ENCODE measurements around the gene ADAMTSL2.

The ADAMTSL2 gene

DNA sequence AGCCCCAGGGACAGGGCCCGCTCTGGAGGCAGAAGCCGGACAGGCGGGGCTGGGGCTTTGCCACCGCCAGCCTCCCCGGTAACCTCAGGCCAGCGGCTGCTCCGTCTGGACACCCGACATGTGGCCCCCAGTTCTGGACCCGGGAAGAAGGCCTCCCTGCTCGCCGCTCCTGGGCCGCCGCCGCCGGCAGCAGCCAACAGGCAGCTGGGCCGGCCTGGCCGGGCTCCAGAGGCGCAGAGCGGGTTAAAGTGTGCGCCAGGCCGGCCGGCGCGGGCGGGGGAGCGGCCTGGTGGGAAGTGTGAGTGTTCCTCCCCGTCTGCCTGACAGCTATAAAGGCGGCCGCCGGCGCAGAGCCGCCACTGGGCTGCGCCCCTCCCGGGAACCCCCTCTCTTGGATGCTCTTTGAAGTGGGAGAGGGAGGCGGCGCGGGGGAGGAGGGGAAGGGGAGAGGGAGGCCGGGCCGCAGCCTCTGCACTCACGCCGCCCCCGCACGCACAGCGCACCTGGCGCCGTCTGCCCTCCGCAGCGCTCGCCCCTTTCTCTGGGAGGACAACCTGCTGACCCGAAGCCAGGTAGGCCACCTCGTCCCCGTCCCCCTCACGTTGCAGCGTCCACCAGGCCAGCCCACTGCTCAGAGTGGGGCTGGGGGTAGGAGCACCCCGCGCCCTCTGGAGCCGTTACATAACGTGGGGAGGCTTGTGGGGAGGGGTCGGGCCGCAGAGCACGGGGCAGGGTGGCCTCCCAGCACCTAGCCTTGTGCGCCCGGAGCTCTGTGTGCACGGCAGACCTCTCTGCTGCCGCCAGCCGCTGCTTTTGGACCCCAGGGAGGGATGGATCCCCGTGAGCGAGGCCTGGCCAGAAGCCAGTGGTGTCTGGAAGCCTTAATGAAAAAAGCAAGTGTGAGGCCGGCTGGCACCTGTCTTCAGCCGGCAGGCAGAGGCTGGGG lies at the start of gene ADAMTSL2:
TSS of gene ADAMTSL2 (plus strand) at position 359 of the 946 bp plus-strand sequence. CDS start 2,009 bp downstream, outside the sequence.
- peak; percentile 76 for DNase-seq (ENCODE audit: low read depth)

DNA sequence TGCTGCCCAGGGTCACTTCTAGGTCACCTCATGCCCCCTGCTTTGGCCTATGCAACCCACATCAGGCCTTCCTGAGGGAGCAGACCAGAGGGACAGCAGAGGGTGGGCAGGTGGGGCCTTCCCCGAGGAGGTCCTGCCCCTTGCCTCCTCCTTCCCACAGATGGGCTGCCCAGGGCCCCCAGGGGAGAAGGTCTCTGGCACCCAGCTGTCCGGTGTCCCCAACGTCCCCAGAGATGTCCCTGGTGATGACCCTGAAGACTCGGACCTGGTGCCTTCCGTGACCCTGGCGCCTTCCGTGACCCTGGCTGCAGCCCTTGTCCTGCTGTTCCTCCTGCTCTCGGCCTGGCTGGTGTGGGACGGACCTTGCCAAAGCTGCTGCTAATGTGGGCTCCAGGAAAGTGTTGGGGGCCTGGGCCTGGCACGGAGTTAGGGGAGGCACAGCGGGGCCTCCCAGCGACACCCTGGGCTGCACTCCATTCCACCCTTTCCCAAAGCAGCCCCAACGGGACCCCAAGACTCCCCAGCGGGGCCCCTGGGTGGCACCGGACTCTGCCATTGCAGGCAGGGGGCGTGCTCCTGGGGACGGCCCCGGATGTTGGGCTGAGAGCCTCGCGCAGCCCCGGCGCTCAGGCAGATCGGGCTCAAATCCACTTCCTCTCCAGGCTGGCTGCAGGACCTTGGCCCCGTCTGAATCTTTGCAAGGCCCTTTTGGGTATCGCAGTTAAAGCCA lies 48.8 kb upstream of the ADAMTSL2 start:
- no peak for DNase-seq (ENCODE audit: low read depth)

DNA sequence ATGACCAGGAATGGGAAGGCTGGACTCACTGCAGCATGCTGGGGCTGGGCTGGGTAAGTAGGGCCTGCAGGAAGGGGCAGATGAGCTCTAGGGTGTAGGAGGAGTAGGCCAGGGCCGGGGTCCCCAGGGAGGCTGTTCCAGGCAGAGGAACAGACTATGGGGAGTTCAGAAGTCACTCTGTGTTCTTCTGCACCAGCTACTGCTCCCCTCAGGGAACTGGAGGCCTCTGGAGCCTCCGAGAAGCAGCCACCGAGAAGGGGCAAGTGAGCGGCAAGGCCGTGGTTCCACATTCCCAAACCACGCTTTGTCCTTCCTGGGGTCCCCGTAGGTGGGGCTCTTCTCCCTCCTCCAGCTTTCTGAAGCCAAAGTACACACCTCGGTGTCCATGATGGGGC lies 47.2 kb upstream of the ADAMTSL2 start:
- DNase-seq (ENCODE audit: low read depth), result no peak

DNA sequence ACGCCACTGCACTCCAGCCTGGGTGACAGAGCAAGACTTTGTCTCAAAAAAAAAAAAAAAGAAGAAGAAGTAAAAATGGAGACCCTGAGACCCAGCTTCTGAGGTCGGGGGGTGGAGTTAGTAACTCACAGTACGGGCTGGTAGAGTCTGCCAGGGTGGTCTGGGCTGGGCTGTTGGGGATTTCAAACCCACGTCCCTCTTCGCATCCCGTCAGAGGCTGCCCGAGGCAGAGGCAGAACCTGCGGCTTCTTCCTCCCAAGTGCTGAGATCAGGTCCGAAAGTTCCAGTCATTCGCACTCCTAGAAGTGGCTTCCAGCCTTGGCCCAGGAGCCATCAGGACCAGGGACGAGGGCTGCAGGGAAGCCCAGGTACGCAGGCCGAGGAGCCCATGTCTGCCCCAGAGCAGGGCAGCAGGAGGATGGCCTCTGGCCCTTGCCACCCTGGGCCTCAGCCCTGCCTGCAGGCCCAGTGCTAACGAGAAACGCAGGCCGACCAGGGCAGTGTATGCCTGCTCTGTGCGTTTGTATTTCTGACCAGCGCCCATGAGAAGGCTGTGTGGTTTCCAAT lies 45.7 kb upstream of the ADAMTSL2 start:
- DNase-seq (ENCODE audit: low read depth), result no peak

DNA sequence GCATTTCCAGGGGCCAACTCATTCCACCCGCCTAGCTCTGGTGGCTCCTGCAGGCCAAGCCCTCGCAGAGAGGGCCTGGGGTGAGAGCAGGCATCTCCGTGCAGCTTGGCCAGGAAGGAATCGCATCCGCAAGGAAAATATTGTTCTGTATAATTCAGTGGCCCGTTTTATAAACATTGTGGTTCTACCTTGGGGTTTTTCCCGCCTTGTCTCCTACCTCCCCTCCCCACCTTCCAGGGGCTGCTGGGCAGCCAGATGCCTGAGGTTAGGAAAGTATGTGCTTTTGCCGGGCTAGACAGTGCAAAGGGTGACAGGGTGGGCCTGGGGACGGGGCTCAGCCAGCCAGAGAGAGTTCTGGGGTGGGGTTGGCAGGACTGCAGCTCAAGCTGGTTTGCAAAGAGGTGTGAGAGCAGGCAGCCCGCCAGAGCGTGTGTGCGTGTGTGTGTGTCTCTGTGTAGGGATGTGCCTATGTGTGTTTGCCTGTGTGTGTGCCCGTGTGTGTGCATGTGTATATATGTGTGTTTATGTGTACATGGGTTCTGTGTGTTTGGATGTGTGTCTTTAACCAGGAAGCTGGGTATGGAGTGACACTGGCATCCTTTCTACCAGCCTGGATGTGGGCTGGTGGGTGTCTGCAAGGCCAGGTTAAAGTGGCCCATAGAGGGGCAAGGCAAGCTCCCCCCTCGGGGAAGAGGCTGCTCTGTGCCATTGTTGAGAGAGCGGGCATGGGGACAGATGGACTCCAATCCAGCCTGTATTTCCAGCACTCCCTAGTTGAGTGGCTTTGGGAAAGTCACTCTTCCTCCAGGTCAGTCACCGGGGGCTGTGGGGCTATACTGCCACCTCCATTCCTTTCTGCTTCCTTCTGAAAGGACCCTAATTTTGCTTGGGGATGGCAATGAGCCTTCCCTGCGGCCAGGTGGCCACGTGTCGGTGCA lies 45.0 kb upstream of the ADAMTSL2 start:
- DNase-seq (ENCODE audit: low read depth), result no peak

DNA sequence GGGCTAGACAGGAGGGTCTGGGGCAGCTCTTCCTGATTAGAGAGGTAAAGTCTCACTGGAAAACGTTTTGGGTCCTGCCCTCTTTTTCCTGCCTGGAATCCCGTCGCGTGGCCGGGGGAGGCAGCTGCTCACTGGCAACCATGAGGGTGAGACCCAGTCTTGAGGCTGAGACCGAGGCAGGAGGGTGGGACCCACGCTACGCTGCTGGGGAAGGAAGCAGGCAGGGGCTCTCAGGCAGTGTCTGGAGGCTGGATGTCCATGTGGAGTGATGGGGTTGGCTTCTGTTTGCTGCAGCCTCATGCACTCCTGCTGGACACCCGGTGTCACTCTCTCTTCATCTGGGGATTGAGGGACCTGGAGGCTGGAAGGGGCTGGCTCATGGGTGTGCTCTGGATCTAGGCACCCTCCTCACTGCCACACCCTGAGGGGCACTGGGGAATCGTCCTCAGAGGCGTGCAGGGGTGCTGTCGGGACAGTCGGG lies 44.3 kb upstream of the ADAMTSL2 start:
- no peak for DNase-seq (ENCODE audit: low read depth)

DNA sequence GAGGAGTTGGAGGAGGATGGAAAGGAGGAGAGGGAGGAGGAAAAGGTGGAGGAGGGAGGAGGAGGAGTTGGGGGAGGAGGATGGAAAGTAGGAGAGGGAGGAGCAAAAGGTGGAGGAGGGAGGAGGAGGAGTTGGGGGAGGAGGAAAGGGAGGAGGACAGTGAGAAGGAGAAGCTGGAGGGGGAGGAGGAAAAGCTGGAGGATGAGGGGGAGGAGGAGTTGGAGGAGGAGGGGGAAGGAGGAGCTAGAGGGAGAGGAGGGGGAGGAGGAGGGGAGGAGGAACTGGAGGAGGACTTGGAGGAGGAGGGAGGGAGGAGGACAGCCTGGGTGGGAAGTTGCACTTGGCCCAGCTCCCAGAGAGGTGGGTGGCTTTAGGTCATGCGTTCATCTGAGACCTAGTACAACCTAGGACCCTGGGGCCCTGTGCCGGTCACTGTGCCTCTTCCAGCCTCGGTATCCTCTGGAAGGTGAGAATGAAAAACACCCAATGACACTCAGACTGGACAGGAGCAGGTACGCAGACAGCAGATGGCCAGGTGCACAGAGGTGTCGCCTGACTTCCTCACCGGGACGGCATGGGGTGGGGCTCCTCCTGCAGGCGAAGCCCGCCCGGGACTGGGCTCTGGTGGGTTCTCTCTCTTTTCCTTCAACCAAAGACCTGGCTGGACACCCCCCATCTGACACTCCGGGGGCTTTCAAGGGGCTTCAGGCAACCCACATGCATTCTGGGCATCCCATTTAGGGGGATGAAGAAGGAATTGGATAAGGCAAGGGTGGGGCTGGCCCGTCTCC lies 43.4 kb upstream of the ADAMTSL2 start:
- no peak for DNase-seq (ENCODE audit: low read depth)

DNA sequence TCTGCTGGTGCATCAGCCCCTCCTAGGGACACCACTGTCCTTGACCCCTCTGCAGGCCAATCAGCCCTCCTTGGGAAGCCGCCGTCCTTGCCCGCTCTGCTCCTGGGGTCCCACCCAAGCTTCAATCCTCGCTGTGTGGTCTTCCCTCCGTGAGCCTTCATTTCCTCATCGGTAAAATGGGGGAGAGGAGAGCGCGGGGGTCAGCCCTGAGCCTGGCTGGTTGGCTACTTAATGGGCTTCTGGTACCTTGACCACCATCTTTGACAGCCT lies 42.9 kb upstream of the ADAMTSL2 start:
- no peak for DNase-seq (ENCODE audit: low read depth)

DNA sequence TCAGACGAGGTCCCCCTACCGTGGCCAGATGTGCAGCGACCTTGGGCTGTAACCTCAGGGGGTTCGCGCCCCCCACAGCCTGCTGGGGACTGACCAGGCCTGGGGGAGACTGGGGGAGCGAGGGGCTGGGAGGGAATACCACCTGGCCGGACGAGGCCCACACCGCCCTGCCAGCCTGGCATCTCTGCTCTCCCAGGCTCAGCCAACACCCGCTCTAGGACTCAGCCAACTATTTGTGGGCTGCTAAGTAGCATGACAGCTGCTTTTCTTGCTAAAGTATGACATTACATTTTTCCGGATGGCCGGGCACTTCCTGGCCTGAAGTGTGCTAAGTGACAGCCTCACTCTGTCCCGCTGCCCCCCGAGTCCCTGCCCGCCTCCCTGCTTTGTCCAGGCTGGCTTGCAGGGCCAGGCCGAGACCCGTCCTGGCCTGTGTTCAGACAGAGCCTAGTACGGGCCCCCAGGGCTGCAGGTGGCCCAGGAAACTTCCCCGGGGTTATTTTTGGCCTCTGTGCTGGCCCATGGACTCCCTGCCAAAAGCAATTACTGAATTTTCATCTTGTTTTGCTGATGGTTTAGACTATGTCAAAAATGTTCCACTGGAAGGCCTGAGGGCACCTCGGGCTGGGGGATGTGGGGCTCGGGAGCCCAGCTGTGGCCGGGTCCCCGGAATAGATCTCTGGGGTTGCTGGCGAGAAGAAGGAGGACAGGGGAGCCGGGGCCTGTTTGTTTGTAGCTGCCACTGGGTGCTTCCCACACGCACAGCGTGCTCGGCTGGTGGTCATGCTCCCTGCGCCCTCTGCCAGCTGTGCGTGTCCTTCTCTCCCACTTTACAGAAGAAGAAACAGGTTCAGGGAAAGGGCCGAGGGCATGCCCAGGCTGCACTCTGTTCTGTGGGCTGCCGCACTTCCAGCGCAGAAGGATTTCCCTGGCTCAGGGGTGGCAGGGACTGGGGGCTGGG lies 42.2 kb upstream of the ADAMTSL2 start:
- DNase-seq (ENCODE audit: low read depth), result no peak

DNA sequence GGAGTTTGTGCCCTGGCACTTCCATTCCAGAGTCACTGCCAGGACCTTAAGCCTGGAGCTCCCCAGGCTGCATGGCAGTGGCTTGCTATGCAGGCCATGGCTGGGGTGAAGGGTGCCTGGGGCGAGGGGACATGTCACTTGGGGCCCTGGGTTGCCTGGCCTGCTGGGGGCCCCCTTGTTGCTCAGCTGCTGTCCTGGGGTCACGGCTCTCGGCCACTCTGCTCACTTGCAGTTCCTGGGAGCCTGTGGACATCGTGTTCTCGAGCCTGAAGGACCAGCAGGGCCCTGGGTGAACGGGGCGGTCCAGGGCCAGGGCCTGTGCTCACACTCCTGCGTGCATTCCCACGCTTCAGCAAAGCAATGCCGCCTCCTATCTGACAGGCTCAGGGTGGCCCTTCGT lies 41.1 kb upstream of the ADAMTSL2 start:
- DNase-seq (ENCODE audit: low read depth), result no peak

DNA sequence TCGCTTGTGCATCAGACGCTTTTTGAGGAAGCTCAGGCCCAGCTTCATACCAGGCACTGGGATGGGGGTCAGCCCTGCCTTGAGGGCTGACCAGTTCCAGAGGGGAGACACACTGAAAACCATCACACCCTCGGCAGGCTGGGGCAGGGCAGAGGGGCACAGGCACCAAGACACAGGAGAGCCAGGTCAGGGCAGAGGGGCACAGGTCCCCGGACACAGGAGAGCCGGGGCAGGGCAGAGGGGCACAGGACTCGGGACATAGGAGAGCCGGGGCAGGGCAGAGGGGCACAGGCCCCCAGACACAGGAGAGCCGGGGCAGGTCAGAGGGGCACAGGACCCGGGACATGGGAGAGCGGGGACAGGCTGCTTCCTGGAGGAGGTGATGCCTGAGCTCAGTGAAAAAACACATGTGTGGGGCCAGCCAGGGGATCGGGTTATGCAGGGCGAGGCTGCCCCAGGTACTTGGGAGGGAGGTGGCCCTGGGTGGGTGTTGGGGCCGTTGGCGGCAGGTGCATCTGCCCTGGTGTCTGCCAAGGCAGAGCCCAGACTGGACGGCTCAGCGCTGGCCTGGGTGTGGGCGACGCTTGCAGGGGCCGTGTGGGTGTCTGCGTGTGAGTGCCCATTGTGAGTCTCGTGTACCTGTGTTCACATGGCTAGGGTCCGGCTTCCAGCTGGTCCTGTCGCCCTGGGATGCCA lies 40.5 kb upstream of the ADAMTSL2 start:
- no peak for DNase-seq (ENCODE audit: low read depth)

DNA sequence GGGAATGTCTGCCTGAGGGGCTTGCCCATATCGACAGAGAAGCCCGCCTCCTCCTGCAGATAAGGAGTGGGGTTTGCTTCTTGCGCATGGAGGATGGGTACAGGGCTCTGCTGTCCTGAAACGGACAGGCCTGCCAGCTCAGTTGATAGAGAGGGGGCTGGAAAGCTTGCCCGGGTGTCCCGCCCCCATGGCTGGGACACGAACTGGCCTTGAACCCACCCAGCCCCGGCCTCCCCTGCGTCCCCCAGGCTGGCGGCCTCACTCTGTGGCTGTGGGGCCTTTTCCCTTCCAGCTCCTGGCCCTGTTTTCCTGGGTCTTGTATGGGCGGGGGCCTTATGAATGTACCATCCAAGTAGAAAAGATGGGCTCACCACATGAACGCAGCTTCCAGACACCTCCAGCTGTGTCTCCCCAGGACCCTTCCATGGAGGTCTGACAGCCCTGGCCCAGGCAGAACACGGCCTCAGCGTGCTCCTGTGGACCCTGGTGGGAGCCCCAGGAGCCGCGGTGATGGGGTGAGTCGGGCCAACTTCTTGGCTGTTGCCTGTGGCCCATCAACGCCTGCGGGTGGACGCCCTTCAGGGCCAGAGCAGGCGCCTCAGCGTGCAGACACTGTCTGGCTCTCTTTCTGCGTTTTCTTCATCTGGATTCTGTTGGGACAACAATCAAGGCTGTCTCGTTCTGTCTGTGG lies 39.7 kb upstream of the ADAMTSL2 start:
- no peak for DNase-seq (ENCODE audit: low read depth)

DNA sequence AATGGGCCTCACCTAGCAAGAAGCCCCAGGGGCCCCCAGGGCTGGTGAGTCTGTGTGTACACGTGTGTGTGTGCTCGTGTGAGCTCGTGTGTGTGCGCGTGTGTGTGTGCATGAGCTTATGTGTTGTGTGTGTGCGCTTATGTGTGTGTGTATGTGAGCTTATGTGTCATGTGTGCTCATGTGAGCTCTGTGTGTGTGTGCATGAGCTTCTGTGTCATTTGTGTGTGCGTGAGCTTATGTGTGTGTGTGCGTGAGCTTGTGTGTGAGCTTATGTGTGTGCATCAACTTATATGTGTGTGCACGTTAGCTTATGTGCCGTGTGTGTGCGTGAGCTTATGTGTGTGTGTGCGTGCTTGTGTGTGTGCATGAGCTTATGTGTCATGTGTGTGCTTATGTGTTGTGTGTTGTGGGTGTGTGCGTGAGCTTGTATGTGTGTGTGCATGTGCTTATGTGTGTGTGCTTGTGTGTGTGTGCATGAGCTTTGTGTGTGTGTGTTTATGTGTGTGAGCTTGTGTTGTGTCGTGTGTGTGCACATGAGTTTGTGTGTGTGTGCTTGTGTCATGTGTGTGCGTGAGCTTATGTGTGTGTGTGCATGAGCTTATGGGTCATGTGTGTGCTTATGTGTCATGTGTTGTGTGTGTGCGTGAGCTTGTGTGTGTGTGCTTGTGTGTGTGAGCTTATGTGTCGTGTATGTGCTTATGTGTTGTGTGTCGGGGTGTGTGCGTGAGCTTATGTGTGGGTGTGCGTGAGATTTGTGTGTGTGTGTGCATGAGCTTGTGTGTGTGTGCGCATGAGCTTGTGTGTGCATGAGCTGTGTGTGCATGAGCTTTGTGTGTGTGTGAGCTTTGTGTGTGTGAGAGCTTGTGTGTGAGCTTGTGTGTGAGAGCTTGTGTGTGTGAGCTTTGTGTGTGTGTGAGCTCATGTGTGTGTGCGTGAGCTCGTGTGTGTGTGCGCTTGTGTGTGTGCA lies 38.9 kb upstream of the ADAMTSL2 start:
- no peak for DNase-seq (ENCODE audit: low read depth)

DNA sequence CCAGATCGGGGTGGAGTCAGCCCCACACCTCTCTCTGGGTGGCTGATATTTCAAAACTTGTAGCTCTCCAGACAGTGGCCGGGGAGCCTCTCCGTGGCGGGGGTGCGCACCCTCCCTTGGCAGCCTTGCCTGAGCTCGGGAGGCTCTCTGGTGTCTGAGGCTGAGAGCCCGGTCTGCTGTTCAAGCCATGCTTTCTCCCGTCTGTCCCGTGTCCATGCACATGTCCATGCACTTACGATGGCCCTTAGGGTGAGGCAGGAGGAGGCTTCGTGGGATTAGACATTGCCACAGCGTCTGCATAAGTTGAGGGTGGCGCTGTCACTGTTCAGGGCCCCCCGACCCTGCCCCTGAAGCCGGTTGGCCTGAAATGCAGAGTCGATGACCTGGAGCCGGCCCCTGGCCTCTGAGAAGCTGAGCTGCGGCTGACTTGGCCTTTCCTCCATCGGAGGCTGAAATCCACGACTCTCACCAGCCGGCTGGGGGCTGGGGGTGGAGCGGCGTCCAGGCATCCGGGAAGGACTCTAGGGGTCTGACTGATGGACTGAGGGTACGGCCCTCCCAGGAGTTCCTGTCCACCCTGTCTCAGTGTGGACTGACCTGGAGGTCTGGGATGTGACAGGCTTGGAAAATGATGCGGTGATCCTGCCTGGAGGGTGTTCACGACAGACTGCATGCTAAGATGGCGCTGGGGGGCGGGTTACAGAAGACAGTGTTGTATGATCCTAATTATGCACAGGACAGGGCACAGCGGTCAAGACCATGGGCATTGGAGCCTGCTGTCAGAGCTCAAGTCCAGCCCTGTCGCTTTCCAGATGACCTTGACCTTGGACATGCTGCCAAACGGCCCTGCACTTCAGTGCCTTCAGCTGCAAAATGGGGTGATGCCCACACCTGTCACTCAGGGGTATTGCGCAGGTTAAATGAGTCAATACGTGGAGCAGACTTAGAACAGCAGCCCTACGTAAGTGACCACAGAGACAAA lies 37.4 kb upstream of the ADAMTSL2 start:
- DNase-seq (ENCODE audit: low read depth), result no peak

DNA sequence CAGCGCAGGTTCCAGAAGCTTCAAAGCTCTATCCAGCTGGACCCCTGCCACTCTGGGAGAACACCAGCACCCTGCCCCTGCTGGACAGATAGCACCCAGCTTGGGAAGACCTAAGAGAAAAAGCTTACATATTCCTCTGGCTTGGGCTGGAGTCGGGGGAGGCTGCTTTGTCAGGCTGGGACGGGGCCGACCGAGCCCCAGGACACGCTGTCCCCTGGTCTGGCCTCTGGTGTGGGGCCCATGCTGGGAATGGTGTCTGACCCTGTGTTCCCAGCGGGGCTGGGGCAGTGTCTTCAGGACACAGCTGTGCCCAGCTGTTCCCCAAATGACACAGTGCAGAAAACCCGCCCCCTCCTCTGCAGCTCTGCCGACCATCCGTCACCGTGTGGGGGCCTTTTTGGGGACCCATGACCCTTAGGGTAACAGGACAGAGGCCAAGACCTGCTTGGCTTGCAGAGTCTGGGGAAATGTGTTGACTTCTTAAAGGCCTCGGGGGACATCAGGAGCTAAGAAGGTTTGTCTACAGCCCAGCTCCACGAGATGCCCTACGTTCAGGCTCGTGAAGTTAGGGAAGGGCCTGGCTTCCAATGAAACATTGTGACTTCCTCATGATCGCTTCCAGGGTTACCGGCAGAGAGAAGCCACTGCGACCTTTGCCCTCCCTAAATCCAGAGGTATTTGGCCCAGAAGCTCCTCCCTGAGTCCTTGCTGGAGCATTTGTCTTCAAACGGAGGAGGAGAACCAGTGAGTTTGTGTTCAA lies 35.2 kb upstream of the ADAMTSL2 start:
- no peak for DNase-seq (ENCODE audit: low read depth)
